ENCODE measurements around the gene ZBTB16.

ZBTB16 gene

DNA sequence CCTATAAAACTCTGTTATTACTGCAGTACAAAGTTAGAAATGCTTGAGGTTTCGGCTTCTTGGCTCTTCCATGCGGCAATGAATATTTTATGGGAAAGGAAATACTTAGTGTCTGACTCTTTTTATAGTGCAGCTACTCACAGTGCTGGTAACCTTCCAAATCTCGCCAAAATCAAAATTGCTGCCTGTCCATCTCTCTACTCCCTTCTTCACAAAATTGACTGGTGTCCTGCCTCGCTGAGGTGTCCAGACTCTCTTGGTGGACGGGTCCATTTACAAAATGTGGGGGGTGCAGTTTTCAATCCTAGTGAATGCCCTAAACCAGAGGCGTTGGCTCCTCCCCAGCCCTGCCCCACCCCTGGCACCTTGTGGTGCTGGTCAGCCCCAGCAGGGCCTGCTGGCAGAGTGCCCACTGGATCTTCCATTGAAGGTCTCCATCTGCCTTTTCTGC lies 73.5 kb downstream of the ZBTB16 start:
- no peak for DNase-seq

DNA sequence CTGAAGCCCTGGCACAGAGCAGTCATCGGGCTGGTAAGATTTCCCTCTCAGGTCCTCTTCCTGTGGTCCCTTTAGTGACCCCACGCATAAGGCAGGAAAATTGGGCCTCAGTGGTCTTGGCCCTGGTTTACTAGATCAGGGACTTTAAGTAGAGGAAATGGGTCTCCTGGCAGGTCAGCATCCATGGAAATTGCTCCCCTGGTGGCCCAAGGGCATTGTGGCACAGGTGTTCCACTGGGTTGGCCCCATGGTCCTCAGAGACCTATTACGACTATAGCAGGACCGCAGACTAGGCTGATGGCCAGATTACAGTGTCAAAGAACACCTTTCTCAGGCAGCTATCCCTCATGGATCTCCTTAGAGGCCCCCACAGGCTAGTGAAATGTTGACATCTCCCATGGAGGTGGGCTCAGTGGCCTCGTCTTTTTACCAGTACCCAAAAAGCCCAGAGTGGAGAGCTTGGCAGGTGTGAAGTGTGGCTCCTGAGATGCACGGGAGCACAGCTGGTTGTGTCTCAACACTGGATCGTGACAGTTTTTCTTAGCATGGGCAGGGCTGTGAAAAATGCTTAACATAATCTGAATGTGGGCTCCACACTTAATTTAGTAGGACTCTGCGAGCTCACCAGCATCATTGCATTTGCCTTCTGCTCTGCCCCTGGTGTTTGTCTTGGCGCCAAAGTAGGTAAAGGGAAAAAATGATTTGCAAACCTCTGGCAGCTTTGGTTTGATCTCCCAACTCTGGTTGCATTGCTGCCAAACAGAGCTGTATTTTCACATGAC lies 74.2 kb downstream of the ZBTB16 start:
- DNase-seq, result no peak

DNA sequence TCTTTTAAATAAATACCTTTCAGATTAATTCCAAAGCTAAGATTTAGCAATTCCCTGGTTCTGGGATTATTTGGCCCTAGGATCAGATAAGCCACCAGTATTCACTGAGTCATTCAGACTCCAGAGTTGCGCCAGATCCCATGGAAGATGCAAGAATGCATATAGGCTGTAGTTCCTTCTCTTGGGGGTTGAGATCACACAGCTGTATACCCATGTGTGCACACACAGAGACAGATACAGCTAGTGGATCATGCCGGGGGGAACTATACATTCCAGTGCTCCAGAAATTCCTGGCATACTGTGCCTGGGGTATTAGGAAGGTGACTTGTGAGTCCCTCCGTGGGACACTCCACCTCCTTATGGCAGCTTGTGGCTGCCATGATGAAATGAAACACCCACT lies 75.4 kb downstream of the ZBTB16 start:
- no peak for DNase-seq

DNA sequence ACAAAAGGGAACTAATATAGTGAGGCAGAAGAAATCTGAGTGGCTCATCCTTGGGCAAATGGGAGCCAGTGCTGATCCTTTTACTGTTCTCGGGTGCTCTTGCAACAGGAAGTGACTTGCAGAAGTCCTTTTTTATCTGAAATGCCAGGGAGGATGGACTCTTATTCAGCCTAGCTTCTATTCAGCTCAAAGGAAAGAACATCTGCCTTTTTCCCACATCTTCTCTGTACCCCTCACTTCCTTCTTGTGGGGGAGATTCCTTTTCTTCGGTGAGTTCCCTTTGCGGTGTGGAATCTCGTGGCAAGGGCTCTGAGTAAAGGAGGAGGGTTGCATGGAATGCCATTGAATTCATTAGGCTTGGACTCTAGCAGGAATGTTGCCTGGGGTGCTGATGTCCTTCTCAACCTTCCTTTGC lies 76.2 kb downstream of the ZBTB16 start:
- DNase-seq, result no peak

DNA sequence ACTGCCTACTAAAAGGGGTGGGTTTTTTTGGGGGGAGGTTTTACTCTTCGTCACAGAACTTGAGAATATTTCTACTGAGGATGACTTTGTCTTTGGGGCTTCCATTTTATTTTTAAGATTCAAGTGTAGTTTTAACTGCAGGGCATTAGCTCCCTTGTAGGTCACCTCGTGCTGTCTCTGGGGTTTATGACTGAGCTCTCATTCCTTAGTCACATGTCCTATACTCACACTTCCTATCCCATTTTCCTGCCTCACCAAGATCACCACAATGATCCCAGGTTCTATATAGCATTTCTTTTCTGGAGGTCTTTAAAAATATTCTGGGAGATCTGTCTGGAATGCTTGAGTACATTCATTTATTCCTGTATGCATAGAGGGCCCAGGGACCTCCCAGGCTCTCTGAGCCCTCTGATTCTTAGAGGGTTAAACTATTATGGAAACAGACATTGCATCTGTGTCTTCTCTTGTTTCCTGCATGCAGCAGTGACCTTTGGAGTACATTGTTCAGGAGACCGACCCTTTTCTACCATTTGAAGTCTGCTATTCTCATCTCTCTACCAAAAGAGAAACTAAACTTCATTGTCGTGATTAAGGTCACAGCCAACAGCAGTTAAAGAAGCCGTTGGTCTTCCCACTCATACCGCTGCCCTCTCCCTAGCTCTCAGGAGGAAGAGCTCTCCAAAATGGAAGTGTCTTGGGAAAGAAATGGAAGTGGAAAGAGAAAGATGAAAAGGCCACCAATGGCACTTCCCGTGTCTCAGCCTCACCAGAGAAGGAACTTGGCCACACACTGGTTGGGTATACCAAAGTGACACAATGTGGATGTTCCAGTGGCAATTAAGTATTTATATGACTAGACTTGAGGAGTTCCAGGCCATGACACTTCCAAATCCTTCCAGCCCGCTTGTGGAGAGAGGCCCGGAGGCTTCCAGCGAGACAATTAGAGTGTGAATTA lies 77.5 kb downstream of the ZBTB16 start:
- DNase-seq, result no peak

DNA sequence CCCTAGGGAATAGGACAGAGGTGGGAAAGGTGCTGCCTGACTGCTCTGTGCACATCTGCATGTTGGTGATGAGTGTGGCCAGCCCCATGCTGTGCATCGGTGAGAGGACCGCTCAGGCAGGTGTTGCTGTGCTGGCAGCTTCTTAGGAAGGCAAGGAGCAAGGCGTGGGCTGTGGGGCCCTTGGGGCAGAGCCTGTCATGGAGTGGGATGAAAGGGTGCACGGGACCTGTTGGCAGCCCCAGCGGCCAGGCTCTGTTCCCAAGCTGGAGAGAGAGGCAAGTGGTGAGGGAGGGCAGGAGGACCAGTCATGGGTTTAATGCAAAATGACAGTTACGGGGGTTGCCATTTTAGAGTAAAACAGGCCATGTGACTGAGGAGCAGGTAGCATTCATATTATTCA lies 78.3 kb downstream of the ZBTB16 start:
- DNase-seq, result no peak

DNA sequence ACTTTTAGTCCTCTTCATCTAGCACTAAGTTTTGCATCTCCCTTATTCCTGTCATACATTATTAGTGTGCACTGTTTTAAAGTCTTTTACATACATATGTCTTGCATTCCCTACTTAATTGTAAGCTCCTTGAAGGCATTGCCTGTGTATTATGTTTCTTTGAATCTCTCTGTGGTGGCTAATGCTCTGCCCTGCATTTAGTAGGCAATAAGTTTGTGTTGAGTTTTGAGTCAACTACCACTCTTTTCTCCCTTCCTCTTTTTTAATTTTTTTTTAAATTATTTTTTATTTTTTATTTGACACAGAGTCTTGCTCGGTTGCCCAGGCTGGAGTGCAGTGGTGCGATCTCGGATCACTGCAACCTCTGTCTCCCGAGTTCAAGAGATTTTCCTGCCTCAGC lies 78.9 kb downstream of the ZBTB16 start:
- DNase-seq, result no peak

DNA sequence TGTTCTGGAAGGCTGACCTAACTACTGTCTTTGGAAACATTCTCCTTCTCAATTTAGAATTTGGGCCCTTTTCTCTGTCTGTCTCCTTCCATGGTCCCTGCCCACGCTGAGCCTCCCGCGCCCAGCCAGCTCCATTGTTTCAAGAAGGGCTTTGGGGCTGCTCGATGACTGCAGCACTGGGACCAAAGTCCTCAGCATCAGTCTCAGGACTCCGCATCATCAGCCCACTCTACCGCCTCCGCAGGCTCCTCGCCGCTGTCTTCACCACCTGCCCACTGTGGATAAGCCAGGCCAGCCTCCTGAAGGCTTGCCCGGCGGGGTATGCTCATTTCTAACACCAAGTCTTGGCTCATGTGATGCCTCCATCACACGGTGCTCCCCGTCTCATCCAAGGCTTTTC lies 81.3 kb downstream of the ZBTB16 start:
- no peak for DNase-seq

DNA sequence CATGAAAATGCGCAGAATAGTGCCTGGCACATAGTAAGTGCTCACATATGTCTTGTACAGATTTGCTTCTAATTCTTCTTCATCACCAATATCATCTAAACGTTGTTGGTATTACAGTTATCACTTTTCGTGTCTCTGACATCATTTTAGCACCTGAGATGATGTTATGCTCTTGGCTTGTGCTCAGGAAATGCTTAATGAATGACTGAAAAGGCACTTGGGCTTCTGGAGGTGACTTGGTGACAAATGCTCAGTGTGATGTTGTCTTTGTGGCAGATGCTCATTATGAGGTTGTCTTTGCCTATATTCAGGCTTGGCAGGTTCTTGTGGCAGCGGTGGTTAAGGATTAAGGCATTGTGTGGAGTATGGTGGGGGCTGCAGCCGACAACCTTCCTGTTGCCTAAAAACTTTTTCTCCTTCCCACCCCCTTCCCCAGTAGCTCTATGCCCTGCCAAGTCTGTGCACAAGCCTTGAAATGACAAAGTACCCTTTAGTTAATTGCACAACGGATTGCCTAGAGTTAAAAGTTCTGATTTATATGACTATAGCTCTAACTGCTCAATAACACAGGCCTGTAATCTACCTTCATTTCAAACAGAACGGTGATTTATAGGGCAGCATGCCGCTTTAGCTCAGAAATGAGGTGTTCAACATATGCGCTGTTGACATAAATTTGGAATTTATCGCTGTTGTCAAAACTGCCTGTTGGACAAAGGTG lies 82.5 kb downstream of the ZBTB16 start:
- no peak for DNase-seq

DNA sequence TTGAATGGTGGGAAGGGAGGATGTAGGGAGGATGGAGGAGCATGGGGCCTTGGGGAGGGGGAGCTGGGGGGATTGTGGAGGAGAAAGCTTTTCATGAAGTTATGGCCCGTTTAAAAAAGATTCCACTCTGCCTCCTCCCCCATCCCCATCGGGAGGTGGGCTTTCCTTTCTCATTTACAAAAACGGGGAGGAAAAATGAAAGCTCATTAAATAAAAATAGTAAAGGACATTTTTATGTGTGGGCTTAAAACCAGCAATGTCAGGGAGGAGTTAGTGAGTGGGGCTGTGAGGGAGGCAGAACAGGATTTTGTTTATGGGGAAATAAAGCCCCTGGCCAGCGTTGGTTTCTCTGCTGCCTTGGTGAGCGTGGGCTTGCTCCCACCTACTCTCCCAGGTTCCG lies 83.2 kb downstream of the ZBTB16 start:
- no peak for DNase-seq

DNA sequence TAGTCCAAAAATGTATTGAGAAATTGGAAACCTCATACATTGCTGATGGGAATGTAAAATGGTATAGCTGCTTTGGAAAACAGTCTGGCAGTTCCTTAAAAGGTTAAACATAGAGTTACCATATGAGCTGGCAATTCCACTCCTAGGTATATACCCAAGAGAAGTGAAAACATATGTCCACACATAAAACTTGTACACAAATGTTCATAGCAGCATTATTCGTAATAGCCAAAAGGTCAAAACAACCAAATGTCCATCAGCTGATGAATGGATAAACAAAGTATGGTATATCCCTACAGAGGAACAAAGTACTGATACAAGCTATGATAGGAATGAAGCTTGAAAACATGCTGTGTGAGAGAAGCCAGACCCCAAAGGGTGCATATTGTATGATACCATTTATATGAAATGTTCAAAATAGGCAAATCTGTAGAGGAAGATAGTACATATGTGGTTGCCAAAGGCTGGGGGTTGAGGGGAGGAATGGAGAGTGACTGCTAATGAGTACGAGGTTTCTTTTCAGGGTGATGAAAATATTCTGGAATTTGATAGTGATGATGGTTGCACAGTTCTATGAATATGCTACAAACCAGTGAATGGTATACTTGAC lies 85.8 kb downstream of the ZBTB16 start:
- no peak for DNase-seq

DNA sequence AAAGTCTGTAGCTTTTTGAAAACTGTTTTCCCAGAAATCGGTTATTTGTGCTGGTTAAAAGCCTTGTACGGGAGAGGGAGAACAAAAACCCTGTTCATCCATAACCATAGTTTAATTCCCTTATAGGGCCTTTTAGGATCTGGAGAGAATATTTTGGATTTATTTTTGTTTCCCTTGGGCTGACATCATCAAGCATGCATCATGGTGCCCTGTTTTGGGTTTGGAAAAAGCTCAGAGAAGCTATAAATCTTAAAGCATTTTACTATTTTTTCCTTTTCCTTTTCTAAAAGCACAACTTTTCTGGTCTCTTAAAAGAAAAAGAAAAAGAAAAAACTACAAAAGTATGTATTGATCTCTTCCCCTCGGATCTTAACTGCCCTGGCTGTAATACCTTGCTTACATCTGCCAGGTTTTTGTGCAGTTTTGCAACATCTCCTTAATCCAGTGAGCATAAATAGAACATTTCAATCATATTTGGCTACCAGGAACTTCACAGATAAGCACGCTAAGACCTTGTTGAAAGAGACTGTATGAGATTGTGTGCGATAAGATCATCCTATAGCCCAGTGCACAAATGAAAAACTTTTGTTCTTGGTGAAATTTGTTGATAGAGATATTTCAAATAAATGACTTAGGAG lies 88.0 kb downstream of the ZBTB16 start:
- DNase-seq, result no peak

DNA sequence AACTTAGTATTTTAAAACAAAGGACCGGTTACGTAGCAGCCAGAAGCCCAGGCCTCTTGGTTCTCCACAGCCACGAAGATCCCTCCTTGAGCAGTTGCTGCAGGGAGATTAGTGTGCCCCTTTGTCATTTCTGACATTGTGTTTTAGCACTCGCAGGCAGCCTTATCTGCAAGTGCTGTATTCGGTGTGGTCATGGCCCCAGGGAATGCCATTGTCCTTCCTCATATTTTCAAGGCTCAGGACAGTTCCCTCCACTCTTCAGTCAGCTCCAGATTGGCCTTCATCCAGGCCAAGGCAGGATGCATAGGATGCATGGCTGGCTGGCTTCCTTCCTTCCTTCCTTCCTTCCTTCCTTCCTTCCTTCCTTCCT lies 88.5 kb downstream of the ZBTB16 start:
- no peak for DNase-seq

DNA sequence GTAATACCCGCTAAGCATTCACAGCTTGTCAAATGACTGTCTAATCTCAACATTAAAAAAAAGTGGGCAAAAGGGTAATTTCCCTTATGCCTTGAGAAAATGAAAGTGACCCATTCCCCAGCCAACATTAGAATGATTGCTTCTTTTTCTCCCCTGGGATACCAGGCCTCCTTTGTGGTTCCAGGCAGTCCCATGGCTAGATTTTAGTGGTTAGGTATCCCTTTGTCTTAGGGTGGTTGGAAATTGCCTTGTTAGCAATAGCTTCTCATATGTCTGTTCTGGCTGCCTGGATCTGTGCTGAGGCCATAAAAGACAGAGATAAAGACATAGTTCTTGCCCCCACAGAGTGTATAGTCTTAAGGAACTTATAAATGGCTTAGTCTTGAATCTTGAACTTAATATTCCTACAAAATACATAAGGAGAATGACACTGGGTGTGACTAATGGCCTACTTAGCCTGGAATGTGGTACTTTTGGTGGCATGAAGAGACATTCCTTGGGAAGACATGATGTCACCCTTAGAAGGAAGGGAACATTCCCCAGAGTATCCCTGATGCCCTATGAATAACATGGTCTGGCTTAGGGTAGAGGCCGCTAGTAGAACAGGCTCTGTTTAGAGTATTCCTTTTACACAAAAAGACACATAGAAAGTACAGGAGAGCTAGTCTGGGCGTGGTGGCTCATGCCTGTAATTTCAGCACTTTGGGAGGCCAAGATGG lies 90.3 kb downstream of the ZBTB16 start:
- no peak for DNase-seq

DNA sequence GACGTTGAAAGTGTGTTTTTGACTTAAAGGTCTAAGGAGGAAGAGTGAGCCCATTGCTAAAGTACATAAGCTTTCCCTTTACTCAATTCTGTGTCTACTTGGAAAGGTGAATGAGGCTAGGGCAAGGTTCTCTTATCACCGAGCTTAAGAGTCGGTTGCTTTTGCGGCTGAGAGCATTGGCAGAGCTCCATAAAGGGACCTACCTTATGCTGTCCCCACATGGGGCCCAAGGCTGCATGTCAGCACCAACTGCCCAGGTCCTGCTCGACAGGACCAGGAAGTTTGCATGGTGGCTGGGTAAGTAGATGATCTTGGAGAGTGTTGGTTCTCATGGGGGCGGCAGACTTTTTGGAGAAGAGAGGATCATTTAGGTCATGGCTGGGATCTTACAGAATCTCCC lies 91.2 kb downstream of the ZBTB16 start:
- DNase-seq, result no peak

DNA sequence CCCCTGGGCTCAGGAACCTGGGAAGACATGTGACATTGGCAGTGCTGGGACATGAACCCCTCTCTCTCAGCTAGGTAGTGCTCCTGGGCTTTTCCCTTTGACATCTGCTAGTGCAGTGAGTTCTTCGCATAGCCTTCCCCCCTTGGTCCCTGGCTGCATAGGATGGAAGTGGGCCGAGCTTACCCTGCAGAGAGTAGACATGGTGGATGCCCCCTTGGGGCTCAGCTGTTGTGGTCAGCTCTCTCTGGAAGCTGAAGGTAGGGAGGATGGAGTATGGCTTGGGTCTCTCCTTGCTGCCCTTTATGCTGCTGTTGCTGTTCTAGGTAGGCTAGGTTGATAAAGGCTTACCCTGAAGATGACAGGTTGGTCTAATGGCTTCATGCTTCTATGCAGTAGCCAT lies 92.1 kb downstream of the ZBTB16 start:
- no peak for DNase-seq

DNA sequence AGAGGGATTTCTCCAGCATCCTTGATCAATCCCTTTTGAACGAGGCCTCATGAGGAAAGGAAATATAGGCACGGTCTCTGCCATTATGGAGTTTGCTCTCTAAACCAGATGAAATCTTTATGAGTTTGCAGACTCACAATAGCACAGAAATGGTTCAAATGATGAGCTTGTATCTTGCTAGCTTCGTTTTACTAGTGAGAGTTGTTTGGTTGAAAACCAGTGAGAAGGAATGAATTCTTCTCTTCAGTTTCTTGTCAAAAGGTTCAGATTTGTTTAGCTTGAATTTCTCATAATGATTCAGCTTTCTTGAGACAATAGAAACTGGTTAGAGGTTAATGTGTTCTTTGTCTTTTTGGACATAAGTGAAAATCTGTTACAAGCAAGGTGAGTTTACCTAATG lies 92.7 kb downstream of the ZBTB16 start:
- DNase-seq, result no peak

DNA sequence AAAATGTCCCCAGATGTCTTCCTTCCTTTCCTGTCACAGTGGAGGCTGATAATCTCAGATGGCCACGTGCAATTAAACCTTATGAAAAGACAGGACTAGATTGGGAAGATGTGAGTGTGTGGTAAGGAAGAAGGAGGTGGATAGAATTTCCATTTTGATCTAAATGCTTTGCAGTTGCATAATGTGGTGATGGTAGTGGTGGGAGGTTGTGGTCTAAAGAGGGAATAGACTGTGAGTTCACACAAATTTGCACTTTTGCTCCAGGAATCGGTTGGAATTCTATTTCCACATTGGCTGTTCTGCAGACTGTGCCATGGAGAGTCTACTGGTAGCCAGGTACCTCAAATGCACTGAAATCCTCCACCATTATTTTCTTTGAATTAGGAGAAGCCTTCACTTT lies 93.3 kb downstream of the ZBTB16 start:
- no peak for DNase-seq

DNA sequence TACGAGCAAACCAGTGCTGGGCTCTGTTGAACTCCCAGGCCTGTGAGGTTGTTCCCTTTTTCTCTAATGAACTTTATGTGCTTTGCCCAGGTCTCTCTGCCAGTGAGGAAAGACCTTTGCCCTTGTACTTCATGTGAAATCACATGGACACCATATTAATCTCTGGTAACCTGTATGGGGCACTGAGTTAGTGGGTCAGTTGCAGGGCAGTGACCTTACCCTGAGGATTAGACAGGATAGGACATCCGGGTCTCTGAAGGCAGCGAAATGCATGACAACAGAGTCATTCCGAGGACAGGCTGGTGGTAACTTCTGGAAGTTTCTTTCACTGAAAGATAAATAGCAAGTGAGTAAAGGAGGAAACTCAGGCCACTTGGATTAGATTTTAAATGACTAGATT lies 93.7 kb downstream of the ZBTB16 start:
- DNase-seq, result no peak

DNA sequence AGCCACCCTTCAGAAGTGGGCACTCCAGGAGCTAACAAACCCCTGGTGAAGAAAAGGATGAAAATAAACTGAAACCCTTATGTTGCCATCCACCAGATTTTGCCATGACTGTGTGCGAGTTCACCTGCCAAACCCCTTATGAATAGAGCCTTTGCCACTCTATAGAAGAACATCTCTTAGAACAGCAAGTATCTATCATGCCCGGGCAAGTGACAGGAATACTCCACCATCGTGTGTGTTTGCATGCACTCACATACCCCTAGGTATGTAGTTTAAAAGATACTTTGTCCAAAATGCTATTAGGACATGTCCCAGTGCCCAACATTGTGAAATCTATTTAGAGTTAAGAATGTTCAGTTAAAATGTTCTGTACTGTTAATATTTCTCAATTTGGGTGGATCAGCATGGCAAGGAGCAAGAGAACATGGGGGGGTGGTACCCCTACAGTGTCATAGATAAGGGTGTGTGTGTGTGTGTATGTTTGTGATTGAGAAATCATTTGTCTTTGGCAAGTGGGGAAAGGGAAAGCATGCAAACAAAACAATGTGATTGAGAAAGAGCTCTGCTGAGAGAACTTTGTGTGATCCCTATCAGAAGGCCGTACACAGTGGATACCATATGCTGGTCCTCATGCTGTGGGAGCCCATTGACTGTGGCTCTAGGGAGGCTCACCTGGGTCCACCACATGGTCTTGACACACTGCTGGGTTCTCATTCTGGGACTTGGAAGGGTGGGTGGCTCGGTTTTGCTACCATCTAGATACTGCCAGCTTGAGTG lies 94.9 kb downstream of the ZBTB16 start:
- no peak for DNase-seq

DNA sequence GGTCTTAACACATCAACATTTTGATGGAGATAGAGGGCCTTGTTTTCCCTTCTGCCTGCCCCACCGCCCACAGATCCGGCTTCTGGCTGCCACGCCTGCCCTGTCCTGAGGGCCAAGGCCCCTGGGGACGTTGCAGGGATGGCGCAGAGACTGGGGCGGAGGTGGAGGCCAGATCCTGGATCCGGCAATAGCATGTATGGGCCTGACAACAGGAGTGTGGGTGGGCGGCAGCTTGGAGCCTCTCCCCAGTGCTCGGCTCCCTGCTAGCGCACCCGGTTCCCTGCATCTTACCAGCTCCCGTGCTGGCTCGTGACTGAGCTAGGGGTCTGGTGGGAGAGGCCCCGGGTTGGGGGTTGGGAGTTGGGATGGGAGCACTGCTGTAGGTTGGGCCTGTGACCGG lies 95.6 kb downstream of the ZBTB16 start:
- DNase-seq, result no peak

Measured in stimulated activated CD4-positive, alpha-beta T cell treated with anti-CD3 and anti-CD28 coated beads, Interleukin-15, amount 100 ng/mL, for 24 hours (primary cell).